SU-DHL-6 (cell line): Measurements from ENCODE around the gene TRPM2.

Experiments used
- EZH2phosphoT487 ChIP-seq: fragments of 200-600 bp; sonication (generic), shearing (Covaris generic); conservative IDR thresholded peaks from 2 replicates; pipeline ENCODE4 v1.6.1; 2018; ENCODE audit warnings: mild to moderate bottlenecking, antibody characterized with exemption, low read length, moderate library complexity, mixed read lengths
- TF ChIP-seq, protein P1 (sequence below): fragments of 200-600 bp; sonication (generic); IDR thresholded peaks from one replicate; pipeline ENCODE4 v1.5.1; 2017; ENCODE audit warnings: antibody characterized with exemption, mild to moderate bottlenecking, low read length, moderate library complexity; ENCODE audit not compliant: insufficient read depth, poor library complexity, severe bottlenecking

DNA sequence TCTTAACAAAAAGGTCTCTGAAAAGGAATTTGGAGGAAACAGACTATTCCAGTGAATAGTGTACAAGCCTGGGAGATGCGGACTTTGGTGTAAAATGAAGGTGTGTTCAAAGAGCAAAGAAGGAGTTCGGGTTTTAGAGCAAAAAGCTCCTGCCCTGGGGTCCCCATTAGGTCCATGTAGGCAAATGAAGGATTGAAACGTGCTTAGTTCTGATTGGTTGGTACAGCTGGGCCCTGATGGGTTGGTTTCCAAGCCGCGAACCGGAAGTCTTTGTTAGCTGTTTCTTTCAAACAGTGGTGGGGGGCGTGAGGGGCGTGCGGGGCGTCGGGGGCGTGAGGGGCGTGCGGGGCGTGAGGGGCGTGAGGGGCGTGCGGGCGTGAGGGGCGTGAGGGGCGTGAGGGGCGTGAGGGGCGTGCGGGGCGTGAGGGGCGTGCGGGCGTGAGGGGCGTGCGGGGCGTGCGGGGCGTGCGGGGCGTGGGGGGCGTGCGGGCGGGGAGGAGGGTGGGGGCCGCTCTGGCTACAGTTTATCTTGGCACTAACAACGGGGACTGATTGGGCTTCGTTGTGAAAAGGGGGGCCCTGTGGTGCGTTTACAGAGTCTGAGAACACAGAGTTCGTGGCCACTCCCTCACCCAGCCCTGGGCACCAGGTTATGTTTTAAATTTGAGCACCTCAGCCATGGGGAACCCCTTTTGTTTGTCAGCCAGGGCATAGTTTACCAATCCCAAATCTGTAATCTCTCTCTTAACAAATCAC, 131.3 kb downstream of the TRPM2 start:
- TF ChIP-seq, protein P1, sequence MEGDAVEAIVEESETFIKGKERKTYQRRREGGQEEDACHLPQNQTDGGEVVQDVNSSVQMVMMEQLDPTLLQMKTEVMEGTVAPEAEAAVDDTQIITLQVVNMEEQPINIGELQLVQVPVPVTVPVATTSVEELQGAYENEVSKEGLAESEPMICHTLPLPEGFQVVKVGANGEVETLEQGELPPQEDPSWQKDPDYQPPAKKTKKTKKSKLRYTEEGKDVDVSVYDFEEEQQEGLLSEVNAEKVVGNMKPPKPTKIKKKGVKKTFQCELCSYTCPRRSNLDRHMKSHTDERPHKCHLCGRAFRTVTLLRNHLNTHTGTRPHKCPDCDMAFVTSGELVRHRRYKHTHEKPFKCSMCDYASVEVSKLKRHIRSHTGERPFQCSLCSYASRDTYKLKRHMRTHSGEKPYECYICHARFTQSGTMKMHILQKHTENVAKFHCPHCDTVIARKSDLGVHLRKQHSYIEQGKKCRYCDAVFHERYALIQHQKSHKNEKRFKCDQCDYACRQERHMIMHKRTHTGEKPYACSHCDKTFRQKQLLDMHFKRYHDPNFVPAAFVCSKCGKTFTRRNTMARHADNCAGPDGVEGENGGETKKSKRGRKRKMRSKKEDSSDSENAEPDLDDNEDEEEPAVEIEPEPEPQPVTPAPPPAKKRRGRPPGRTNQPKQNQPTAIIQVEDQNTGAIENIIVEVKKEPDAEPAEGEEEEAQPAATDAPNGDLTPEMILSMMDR, result no peak
- TF ChIP-seq EZH2phosphoT487, result no peak
